Left cardiac atrium (tissue), 2 donors: Measurements from ENCODE around the gene P4HA2. TPM values are rescaled to one million over a fixed set of nuclear protein-coding genes. Genes with fewer than 3 reads are reported as not detected.

ENCODE experiments used
- microRNA-seq, 2 donors: library from miRNA; unstranded; fragments of <30 nt; microRNA quantifications; one replicate each; pipeline ENCODE4 v1.2.0, GENCODE V29; 2020
- total RNA-seq, 2 donors: library from RNA; stranded (reverse); fragmentation: NEBNext Ultra II Directional; extraction: Animal tissue kit (Norgen Biotek cat#: 25700); gene quantifications; one replicate each; pipeline ENCODE4 v1.2.1, GENCODE V29; 2021
- donor health status: DM: no; HTN: yes; CAD: no; lungs with severe emphysema.
- donor health status: DM: yes; HTN: yes; CAD: no.

The P4HA2 gene
- total RNA-seq, 2 donors from 2014 or later = 60.2 to 78.4 TPM

Small RNA genes within 50 kb of the gene (microRNA-seq; reads per million reads assigned to microRNA genes)
- gene MIR6830 = 0.20 to 0.54 reads per million in 2 donors

Other genes with a start within 250 kb of the P4HA2 start
- 1 to 10 TPM; 1.6 to 4.4 TPM for gene ACSL6, start 216.2 kb downstream of the P4HA2 start, total RNA-seq
- not detected for gene IL3, start 167.2 kb downstream of the P4HA2 start, total RNA-seq
- gene CSF2, start 154.1 kb downstream of the P4HA2 start, total RNA-seq = not detected
- 10 to 100 TPM; 12.4 to 38.5 TPM for gene PDLIM4, start 29.8 kb upstream of the P4HA2 start, total RNA-seq
- gene SLC22A4, start 66.5 kb upstream of the P4HA2 start, total RNA-seq = 1 to 10 TPM; 2.2 to 3.3 TPM
- 10 to 100 TPM in 1 of 2 donors, 1 to 10 TPM in 1; 7.9 to 15.3 TPM for gene SLC22A5, start 141.9 kb upstream of the P4HA2 start, total RNA-seq